CD4-positive, alpha-beta T cell treated with Interleukin-12 subunit alpha and Interleukin-12 subunit beta, for 1 hour (primary cell): Measurements from ENCODE around the gene SELENOK.

ENCODE experiments used
- DNase-seq: peaks from one replicate; pipeline ENCODE4 v3.0.0-alpha.2; 2020

Gene SELENOK

GRCh38 chr3:53881691-53882593 lies 9.7 kb downstream of the SELENOK start, which contains the start of gene ACTR8:
Gene ACTR8 (minus strand): TSS chr3:53882152. CDS start chr3:53882101, 51 bp downstream.
- peak; percentile 90 for DNase-seq

DNA sequence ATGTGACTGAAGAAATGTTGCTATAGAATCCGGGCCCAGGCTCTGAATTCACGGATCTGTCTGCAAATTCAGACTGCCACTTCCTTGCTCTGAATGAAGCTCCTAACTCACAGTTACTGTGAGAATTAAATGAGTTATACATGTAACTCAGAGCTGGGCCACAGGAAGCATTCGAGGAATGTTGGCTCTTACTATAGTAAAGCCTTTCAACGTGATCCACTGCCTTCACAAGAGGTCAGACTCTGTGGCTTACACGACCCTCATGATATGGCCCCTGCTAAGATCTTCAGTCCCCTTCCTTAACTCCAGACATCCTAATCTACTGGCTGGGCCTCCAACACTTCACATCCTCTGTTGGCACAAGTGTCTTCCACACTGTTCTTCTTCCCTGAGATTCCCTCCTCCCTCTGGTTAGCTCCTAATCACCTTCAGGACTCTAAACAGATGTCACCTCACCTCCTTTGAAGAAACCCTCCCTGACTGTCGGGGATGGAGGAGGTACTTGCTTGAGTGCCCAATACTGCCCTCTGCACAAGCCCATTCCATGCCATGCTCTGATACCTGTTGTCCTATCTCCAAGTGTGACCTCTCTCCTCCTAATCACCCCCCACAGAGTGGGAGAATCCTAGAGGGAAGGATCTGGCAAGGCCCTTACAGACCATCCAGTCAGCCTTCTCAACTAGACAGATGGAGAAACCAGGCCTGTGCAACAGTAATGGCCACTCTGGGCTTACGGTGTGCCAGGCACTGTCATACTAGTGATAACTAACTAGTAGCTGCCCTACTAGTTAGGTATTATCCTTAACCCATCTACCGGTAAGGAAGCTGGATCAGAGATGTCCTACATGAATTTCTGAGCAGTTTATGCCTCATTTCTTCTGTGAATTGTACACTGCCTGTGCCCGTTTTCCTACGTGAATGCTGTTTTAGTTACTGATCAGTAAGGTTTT lies 11.0 kb downstream of the SELENOK start:
- no peak for DNase-seq

GRCh38 chr3:53865732-53866499 lies 25.7 kb downstream of the SELENOK start:
- no peak for DNase-seq

GRCh38 chr3:53863145-53863544 lies 28.5 kb downstream of the SELENOK start:
- no peak for DNase-seq

GRCh38 chr3:53862241-53862640 lies 29.4 kb downstream of the SELENOK start:
- DNase-seq: no peak

GRCh38 chr3:53860196-53860595 lies 31.5 kb downstream of the SELENOK start:
- DNase-seq: no peak

GRCh38 chr3:53859178-53859577 lies 32.5 kb downstream of the SELENOK start:
- no peak for DNase-seq

DNA sequence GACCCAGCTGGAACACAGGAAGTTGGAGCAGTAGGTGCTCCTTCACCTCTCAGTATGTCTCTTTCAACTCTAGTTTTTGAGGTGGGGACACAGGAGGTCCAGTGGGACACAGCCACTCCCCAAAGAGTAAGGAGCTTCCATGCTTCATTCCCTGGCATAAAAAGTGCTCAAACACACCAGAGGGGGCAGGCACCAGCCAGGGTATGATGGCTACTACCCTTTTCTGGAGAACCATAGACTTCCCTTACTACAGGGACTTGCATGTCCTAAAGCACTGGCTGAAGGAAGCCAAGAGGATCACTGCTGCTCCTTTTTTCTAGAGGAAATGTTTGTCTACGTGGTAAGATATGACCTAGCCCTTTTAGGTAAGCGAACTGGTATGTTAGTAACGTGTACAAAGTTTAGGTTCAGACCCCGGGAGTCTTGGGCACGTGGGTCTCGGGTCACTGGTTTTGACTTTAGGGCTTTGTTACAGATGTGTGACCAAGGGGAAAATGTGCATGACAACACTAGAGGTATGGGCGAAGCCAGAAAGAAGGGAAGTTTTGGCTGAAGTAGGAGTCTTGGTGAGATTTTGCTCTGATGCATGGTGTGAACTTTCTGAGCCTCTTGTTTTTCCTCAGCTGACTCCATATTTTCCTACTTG lies 33.4 kb downstream of the SELENOK start:
- DNase-seq: no peak

DNA sequence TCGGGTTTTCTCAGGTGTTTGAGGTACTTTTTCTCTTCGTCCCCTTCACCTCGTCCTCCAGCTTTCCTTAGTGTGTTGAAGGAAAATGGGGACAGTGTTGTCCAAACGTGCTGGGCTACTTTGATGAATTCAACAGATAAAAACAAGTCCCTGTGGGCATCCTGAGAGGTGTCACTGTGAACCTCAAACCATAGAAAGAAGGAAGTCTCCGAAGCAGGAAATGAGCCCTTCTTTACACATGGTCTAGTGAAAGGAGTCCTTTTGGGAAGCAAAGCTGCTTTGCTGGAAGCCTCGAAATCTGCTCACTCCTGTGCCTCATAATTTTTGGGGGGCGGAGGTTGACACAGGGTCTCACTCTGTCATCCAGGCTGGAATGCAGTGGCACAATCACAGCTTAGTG lies 34.7 kb downstream of the SELENOK start:
- no peak for DNase-seq

DNA sequence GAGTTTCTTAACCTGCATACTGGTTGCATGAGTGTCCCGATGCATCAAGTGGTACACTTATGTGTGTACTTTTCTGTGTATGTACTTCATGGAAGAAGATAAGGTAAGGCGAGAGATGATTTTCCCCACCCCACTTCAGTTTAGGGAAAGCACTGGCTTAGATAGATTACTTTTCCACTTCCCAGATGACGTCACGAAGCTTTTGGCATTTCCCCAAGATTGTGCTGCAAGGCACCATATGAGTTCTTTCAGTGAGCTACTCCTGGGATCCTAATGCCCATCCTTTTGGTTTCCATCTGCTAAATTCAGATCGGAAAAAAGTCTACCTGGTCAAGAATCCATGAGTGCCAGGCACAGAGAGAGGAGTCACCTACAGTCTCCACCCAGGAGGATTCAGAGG lies 40.8 kb downstream of the SELENOK start:
- no peak for DNase-seq

GRCh38 chr3:53849916-53850315 lies 41.7 kb downstream of the SELENOK start:
- no peak for DNase-seq

- no peak for DNase-seq
Observed at GRCh38 chr3:53846851-53847155, 44.9 kb downstream of the SELENOK start.

- DNase-seq: no peak
Observed at GRCh38 chr3:53846134-53846850, 45.4 kb downstream of the SELENOK start, which contains the start of the genes CHDH and IL17RB. Gene CHDH (minus strand): TSS chr3:53846419. CDS start chr3:53824008, 22,411 bp downstream. Gene IL17RB (plus strand): TSS chr3:53846568. CDS start chr3:53846589, 21 bp downstream.

GRCh38 chr3:53845881-53846133 lies 45.9 kb downstream of the SELENOK start:
- DNase-seq: no peak

- DNase-seq: no peak
Observed at GRCh38 chr3:53845103-53845880, 46.4 kb downstream of the SELENOK start.

DNA sequence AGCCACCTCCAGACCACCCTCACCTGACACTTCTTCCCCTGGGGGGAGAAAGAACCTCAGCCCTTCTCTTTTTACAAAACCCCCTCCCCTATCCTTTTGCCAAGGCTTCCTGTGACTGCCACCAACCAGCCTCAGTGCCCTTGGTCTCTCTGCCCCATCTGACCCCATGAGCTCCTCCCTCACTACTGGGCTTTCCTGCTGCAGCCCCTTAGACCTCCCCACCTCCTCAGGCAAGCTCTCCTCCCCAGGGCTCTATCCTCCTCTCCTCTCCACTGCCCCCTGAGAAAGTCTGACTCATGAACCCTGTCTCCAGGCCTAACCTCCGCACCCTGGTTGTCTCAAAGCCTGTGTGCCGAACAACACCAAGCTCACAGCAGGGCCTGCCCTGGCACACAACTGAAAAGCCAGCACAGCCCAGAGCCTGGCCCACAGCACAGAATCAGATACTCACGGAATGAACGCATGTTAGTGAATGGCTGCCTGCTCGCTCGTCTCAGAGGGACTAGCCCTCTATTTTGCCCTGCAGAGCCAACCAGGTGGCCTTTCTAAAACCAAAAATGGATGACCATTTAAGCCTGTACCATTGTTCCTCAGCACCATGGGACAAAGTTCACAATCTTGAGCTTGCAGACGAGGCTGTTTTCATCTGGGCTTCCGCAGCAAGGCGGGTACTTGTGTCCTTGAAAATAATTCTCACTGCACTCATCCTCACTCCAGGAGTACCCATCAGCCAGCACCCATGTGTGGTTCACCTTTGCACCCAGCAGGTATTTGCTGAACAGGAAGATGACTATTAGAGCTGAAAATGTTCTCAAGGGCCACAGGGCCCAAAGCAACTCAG lies 47.2 kb downstream of the SELENOK start:
- no peak for DNase-seq

GRCh38 chr3:53843195-53844177 lies 48.2 kb downstream of the SELENOK start:
- DNase-seq: no peak

DNA sequence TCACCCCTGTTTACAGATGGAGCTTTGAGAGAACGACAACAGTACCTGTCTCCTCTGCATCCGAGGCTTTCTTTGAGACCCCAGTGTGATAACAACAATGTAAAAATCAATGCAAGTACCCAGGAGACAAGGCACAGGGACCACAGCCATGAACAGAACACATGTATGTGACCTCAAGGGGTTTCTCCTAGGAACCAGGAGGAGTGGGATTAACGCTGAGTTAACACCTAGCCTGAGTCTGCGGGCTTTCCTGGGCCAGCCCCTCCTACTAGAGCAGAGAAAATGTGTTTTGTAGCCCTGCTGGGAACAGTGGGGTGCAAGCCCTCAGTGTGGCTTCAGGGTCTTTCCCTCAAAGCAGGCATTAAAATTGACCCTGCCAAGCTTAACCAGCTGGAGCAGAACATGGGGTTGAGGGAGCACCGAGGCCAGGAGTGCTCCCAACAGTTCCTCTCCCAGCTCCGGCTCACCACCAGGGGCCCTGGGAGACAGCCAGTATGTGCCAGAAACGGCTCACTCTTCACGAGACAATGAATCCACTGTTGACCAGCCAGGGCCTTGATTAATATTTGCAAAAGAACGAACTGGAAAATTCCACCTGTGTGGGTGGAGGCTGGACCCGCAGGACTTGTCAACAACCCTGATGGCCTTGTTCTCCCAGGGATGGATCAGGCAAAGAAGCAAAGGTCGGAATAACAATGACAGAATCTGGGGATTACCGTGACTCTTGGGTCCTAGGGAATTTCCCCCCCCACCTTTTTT lies 49.0 kb downstream of the SELENOK start:
- no peak for DNase-seq
